Midbrain (tissue), 1 donor: ENCODE data around the gene TMEM120B.
"Not testable (repeated sequence)": the region's sequence is repeated elsewhere in the genome, so short reads cannot be mapped to it uniquely, and the experiment has no call there.

Source experiments
- DNase-seq: peaks from one replicate; lab custom pipeline; 2025; lab: John Stamatoyannopoulos, UW

The TMEM120B gene

GRCh38 chr12:121709478-121709961 is 3.0 kb upstream of the TMEM120B start:
- no peak for DNase-seq

DNA sequence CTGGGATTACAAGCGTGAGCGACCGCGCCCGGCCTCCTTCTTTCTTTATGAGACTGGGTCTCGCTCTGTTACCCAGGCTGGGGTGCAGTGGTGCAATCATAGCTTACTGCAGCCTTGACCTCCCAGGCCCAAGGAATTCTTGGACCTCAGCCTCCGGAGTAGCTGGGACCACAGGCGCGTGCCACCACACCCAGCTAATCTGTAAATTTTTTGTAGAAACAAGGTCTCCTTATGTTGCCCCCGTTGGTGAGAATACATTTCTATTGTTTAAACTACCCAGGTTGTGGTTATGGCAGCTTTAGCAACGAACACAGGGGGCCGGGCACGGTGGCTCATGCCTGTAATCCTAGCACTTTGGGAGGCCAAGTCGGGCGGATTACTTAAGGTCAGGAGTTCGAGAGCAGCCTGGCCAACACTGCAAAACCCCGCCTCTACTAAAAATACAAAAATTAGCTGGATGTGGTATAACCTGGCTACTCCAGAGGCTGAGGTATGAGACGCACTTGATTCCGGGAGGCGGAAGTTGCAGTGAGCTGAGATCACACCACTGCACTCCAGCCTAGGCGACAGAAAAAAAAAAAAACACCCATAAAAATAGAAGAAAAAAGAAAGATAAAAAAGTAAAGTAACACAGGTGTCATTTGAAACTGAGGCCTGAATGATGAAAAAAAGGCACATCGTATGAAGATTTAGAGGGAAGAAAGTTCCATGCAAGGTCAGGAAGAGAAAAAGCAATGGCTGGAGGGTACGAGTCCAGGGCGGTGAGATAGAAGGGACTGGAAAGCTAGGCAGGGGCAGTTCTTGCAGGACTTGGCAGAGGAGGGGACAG is 977 bp upstream of the TMEM120B start:
- DNase-seq: no peak

DNA sequence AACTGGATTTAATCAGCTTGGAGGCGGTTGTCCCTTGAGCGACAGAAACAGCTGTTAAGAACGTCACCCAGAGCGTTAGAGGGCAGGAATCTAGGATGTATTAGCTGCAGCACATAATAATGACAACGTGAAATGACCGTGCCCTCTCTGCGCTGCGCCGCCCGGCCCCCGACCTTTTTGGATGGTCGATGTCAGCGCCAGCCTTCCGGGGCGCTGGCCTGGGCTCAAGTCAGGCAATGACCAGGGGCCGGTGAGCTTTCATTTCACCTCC is 427 bp upstream of the TMEM120B start:
- DNase-seq: peak; percentile 48

DNA sequence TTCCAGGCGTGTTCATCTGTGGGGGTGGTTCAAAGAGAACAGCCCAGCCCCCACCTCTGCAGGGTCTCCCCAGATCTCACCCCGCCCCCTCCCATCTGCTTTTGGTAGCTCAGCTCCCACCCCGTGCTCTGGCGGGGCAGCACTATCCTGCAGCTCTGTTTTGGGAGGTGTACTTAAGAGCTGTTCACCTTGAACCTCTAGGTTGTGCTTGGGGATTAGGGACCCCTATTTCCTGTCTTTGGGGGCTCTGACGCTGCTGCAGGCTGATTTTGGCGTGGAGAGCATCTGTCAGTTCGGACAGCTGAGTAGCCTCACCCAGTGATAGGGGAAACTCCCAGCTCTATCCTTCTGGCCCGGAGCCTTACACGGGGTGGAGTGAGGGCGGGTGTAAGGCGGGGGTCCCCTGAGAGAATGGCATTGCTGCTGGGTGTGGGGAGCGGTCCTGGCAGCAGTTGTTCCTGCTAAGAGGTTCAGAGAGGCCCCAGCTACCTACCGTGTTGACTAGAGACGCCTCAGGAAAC is 765 bp downstream of the TMEM120B start:
- DNase-seq: no peak

GRCh38 chr12:121713793-121714192 is 1.2 kb downstream of the TMEM120B start:
- DNase-seq: no peak

- not testable (repeated sequence) for DNase-seq
These were observed 2.5 kb downstream of the TMEM120B start for GRCh38 chr12:121715055-121715454.

- DNase-seq: no peak
These were observed 3.4 kb downstream of the TMEM120B start for GRCh38 chr12:121715862-121716435.

DNA sequence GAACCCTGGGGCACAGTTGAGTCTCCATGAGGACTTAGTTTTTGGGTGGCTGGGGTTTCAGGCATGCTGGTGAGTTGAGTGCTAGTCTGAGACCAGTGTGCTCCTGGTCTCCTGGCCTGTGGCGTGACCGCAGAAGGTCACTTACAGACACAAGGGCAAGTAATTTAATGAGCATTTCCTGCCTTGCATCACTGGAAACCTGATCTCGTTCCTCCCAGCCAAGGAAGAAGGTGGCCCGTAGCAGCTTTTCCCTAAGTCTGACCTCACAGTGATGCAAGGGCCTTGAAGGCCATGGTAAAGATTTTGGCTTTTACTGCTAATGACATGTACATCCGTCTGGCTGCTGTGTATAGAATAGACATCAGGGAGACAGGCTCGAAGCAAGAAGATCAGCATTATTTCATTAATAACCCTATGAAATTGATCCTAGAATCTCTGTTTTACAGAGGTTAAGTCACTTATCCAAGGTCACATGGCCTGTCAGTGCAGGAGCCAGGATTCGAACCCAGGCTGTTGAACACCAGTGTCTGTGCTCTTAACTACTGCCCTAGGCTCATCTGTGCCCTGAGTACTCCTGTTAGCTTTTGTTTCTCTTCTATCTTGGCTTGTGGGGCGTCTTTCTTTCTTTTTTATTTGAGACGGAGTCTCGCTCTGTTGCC is 4.6 kb downstream of the TMEM120B start:
- DNase-seq: no peak

DNA sequence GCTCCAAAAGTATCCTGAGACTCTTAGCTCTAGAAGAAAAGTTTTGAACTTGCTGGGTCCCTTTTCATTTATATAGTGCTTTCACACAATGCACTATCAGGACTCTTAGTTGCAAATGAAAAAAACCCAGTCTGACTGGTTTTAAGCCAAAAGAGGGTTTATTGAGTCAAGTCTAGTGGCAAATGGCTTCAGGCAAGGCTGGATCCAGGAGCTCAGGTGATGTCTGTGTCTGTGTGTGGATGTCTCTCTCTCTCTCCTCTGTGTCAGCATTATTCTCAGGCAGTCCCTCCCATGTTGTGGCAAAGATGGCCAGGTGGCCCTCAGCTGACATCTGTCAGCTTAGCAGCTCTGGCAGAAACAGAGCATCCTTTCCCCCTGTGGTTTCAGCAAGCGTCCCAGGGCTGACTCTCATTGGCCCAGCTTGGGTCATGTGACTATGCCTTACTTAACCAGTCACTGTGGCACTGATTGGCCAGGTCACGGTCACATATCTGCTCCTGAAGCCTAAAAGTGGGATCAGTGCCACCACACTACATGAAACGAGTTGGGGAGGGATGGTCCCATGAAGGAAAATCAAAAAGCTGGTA is 6.2 kb downstream of the TMEM120B start:
- DNase-seq: no peak

DNA sequence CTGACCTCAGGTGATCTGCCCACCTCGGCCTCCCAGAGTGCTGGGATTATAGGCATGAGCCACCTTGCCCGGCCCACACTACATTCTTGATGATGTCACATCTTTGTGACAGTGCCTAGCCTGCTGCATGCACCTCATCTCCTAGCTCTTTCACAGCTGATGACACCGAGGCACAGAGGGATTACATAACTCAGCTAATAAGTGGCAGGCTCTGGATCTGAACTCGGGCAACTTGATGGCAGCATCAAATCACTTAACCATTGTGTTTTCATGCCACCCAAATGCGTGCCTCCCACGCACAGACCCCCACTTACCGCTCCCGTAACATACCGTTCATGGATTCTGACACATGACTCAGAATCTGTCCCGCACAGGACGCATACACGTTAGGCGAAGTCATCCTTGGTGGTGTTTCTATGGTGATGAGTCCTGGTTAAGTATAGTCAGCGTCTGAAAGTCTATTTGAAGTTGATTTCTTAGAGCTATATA is 7.4 kb downstream of the TMEM120B start:
- no peak for DNase-seq

DNA sequence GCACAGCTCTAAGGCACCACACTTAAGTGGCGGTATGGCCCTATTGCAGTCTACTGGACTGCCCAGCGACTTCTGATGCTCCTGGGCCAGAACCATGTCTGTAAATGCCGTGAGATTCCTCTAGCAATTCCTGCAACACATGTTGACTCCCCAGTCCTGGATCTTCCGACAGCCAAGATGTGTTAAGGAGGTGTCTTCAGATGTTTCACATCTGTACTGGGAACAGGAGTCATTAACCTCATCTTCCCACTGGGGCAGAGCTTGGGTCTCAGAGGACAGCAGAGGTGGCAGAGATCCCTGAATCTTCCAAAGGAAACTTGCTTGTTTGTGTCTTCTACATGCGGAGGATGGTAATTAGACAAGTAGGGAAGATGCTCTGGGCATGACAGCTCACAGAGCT is 8.2 kb downstream of the TMEM120B start:
- no peak for DNase-seq

DNA sequence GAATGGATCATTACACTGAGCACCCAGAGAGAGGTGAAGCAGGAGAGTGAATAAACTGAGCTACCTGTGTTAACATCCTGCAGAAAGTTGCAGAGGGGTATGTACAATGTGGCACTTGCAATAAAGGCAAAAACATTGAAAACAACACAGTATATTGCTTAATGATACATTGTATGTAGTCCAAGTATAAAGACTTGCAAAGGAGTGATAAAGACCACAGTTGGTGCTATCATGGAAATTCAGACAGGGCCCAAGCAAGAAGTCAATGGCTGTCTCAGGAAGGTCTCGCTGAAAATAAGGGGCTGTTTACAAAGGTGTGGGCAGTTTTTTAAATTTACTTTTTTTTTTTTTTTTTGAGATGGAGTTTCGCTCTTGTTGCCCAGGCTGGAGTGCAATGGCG is 10.0 kb downstream of the TMEM120B start:
- DNase-seq: no peak

- no peak for DNase-seq
These were observed 10.6 kb downstream of the TMEM120B start for GRCh38 chr12:121723200-121723599.

DNA sequence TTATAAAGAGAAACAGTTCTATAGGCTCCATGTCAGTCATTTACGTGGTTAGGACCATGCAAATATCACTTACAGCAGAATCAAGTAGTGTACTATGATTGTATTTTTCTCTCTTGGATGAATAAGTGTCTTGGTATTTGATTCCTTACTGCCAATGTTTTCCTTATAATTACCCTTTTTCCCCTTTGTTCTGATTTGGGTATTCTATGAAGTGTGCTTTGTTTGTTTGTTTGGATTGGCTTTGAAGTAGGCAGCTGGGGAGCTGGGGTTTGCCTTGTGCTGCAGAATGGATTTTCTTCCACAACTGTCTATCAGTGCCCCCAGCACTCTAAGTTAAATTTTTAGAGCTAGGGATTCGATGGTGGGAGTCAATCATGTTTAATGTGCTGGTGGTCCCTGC is 12.4 kb downstream of the TMEM120B start:
- no peak for DNase-seq

DNA sequence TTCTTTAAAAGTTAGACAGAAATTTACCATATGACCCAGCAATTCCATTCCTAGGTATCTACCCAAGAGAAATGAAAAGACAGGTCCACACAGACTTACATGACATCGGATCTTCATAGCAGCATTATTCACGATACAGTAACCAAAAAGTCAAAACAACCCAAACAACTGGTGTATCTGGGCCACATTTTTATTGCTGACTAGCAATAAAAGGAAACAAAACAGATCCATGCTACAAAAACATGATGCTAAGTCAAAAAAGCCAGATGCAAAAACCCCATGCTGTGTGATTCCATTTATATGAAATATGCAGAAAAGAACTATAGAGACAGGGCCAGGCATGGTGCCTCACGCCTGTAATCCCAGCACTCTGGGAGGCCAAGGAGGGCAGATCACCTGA is 12.9 kb downstream of the TMEM120B start:
- DNase-seq: no peak

DNA sequence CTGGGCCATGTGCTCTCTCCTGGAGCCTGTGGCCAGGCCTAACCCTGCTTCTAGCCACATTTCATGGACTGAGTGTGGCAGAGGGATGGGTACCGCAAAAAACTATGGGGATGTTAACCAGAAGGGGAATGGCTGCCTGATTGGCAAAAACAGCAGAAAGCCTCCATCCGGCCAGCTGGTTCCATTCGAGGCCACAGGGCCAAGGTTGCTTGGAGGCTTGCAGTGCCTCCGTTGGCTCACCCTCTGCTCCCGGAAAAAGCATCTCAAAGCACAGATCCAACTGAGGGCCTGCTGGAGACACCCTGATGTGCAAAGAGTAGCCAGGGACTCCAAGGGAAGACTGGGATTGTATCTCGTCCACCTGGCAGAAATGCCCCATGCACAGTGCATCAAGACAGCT is 16.5 kb downstream of the TMEM120B start:
- DNase-seq: no peak

DNA sequence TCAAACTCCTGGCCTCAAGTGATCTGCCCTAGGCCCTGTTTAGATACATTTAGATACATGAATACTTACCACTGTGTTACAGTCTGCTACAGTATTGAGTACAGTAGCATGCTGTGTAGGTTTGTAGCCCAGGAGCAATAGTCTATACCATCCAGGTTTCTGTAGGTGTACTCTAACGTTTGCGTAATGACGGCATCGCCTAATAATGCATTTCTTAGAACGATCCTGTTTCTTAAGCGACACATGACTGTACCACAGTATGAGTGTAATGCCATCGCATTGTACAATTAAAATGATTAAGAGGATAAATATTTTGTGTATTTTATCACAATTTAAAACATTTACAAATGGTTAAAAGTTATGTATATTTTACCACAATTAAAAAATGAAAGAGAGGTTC is 18.9 kb downstream of the TMEM120B start:
- DNase-seq: no peak

- DNase-seq: no peak
These were observed 21.3 kb downstream of the TMEM120B start for GRCh38 chr12:121733849-121734248.

- no peak for DNase-seq
These were observed 25.8 kb downstream of the TMEM120B start for GRCh38 chr12:121738340-121738858.

GRCh38 chr12:121740847-121741246 is 28.3 kb downstream of the TMEM120B start:
- DNase-seq: no peak

DNA sequence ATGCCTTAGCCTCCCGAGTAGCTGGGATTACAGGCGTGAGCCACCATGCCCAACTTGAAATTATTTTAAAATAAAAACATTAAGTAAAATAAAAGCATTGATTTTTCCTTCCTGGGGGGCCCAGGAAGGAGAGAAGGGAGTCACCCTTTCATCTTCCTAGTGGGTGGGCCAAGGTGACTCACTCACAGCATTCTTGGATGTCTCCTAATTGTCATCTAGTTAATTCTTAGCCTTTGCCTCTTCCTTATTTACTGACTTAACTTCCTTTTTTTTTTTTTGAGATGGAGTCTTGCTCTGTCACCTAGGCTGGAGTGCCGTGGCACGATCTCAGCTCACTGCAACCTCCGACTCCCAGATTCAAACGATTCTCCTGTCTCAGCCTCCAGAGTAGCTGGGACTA is 29.2 kb downstream of the TMEM120B start:
- no peak for DNase-seq

GRCh38 chr12:121745545-121745944 is 33.0 kb downstream of the TMEM120B start:
- DNase-seq: not testable (repeated sequence)
